GM03348 (cell line): ENCODE results near the gene KCNJ3.

ENCODE experiments used
- DNase-seq: peaks from one replicate; pipeline ENCODE4 v3.0.0; 2012; ENCODE audit warnings: low spot score

Gene KCNJ3, protein sequence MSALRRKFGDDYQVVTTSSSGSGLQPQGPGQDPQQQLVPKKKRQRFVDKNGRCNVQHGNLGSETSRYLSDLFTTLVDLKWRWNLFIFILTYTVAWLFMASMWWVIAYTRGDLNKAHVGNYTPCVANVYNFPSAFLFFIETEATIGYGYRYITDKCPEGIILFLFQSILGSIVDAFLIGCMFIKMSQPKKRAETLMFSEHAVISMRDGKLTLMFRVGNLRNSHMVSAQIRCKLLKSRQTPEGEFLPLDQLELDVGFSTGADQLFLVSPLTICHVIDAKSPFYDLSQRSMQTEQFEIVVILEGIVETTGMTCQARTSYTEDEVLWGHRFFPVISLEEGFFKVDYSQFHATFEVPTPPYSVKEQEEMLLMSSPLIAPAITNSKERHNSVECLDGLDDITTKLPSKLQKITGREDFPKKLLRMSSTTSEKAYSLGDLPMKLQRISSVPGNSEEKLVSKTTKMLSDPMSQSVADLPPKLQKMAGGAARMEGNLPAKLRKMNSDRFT

DNA sequence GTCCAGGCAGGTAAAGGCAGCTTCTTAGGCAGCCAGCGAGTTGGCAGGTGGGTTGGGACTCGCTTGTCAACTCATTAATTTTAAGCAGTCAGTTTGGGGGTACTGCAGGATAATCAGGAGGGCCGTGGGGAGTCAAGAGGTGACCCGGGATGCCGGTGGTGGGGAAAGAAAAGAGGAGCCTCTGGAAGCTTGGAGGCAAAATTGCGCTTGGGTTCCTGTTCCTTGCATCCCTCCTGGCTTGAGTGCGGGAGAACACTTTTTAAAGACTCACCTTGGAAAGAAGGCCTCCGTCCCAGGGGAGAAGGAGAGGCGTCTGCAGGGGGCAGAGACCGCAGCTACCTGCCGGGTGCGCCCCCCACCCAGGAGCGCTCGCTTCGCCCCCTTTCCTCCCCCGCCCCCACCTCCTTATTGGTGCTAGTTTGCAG lies at the start of gene KCNJ3:
KCNJ3 (plus strand) TSS at position 400 of the 425 bp plus-strand sequence. CDS start 81 bp downstream, outside the sequence.
- peak; percentile 5 for DNase-seq

- DNase-seq: no peak
Observed at GRCh38 chr2:154655499-154655898, 43.0 kb upstream of the KCNJ3 start.

DNA sequence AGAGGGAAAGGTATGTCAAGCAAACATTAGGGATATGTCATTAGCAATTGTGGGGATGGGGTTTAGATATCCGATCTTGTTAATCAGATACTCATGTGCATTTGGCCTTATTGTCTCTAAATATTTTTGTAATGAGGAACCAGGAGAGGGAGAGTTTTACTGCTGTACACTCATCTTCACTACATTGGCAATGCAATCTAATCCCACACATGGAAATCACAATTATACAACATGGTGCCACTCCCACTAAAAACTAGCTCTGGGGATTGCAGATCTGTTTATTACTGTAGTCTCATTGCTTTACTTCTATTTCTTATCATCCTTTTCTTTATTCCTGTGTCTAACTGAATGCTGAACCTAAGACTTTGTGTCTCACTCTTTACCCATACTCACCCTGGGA lies 39.6 kb upstream of the KCNJ3 start:
- DNase-seq: no peak

DNA sequence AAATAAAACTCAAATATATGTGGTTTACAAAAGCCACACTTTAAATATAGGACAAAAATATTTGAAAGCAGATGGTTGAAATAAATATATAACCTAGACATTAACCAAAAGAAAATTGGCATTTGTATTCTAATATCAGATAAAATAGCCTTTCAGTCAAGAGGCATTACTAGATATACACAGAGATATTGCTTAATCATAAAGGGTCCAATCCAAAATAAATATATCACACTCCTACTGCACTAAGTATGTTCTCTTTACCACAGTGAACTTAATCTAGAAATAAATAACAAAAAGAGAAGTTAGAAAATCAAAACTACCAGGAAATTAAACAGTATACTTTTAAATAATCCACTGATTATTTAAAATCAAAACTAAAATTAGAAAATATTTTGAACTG lies 34.2 kb upstream of the KCNJ3 start:
- no peak for DNase-seq

DNA sequence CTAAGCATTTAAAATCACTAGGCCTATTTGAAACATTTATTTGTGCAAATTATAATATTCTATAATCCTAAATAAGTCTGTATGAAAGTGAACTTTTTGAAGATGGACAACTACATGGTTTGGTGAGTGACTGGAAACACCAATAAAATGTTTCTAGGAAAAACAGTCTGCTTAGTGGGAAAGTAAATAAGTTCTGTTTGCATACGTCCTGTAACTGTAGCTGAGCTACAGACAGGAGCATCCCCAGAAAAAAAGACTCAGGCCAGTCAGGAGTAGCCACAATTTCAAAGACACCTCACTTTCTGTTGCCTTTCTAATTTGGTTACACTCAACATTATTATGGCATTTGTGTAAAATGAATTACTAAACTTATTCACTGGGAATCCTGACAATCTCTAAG lies 28.4 kb upstream of the KCNJ3 start:
- DNase-seq: no peak

- no peak for DNase-seq
Observed at GRCh38 chr2:154673694-154674093, 24.8 kb upstream of the KCNJ3 start.

DNA sequence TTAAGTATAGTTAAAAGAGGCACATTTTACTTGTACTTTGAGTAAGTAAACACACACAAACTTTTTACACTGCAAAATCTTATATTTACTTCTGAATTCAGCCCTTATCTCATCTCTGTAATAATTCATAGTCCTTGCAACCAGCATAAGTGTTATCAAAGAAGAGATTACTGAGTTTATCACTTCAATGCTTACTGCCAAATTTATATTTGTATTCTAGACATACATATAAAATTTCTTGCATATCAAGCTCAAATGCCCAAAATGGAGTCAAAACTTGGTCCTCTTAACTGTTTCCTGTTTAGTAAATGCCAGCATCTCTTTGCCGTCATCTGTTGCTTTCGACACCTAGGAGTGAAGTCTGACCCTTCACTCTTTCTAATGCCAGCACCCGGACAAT lies 21.1 kb upstream of the KCNJ3 start:
- no peak for DNase-seq

- no peak for DNase-seq
Observed at GRCh38 chr2:154681741-154682140, 16.8 kb upstream of the KCNJ3 start.

- DNase-seq: no peak
Observed at GRCh38 chr2:154686162-154686561, 12.3 kb upstream of the KCNJ3 start.

DNA sequence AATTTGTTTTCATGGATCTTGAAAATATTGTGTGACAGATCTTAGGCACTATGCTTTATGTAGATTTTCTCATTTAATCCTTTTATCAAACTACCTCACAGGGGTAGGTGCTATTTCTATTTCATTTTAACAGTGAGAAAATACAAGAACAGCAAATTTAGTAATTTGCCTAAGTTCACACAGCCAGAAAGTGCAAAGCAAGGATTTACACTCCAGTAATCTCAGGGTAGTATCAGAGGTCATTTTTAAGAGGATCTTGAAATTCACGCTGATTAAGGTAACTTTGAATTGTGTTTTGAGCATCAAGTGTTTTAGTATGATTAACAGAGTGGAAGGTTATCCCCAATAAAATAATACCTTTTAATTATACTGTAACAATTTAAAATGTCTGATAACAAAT lies 10.1 kb upstream of the KCNJ3 start:
- DNase-seq: no peak

DNA sequence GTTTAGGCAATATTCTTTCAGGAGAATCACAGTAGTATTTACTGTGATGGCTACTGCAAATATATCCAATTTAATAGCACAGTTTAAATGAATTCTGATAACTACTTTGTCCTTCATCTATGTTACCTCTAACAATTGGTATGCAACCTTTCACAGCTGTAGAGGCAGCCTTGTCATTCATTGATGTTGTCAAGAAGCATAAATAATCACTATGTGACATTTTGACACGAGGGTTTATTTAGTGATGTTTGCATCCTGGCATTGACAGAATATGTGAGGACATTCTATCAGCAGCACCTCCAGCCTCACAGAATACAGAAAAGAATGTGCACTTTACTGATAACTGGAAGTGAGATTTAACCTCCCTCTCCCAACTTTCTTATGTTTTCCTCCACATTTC lies 9.3 kb upstream of the KCNJ3 start:
- DNase-seq: no peak

GRCh38 chr2:154692927-154693326 lies 5.6 kb upstream of the KCNJ3 start:
- no peak for DNase-seq

- no peak for DNase-seq
Observed at GRCh38 chr2:154693741-154694340, 4.7 kb upstream of the KCNJ3 start.

GRCh38 chr2:154694881-154695280 lies 3.6 kb upstream of the KCNJ3 start:
- no peak for DNase-seq

- no peak for DNase-seq
Observed at GRCh38 chr2:154696369-154696768, 2.1 kb upstream of the KCNJ3 start.

DNA sequence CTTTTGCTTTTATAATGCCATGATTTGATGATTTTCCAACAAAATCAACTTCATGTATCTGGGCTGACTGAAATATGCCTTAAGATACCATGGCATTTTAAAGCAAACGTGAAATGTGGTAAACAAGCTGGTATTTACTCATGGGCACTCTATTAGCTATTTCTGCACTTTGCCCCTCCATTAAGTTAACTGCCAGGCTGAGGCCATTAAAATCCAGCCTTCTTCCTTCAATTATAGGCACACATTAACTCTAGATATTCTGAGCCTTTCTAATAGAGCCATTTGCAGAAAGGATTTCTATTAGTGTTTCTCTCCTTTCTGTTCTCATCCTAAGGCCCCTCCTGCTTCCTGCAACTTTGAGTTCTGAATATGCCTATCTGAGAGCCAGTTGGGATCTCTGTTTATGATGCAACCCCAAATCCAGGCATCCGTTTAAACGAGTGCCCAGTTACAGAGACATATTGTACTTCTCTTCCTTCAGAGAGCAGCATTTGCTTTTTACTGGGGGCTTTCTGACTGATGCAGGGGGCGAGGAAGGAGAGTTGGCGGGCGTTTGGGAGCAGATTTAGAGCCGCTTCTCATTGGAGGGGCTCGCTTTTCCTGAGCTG lies 1.6 kb upstream of the KCNJ3 start:
- no peak for DNase-seq

- DNase-seq: peak; percentile 19
Observed at GRCh38 chr2:154697418-154698252, 860 bp upstream of the KCNJ3 start.

- no peak for DNase-seq
Observed at GRCh38 chr2:154698721-154699574, 453 bp downstream of the KCNJ3 start.

DNA sequence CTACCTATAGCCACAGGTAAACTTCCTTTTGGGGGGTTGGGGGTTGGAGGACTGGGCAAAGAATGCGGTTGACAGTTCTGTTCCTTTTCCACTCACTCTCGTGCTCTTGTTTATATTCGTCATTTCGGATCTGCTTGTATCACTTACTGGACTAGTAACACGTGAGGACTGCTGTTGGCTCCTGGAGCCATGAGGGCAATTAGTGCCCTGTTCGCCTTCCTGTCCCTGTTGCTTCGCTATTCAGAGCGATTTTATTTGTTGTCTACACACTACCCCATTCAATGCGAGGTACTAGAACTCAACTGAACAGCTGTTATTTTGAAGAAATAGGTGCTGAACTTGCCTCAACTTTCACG lies 1.1 kb downstream of the KCNJ3 start:
- no peak for DNase-seq

GRCh38 chr2:154700136-154700535 lies 1.6 kb downstream of the KCNJ3 start:
- DNase-seq: no peak

- no peak for DNase-seq
Observed at GRCh38 chr2:154704991-154705390, 6.5 kb downstream of the KCNJ3 start.
